Measurements from ENCODE around the gene FAM149A. TPM values are rescaled to one million over a fixed set of nuclear protein-coding genes. Genes with fewer than 3 reads are reported as not detected.

Gene FAM149A
- total and polyA plus RNA-seq, 5 donors from 2014 or later, result 0.52 to 1.1 TPM; not detected in 3

GRCh38 chr4:186108391-186108790, 3.9 kb downstream of the FAM149A start:
- no peak overlapping the region for H3K4me3 Mint-ChIP-seq
- H3K27me3 ChIP-seq (ENCODE audit: control insufficient read depth, insufficient read depth, low read length), result peaks cover 15% of the 10 kb centered on the region
- peaks cover 48% of the 10 kb centered on the region for H3K27me3 Mint-ChIP-seq

GRCh38 chr4:186109245-186109644, 4.7 kb downstream of the FAM149A start:
- no peak overlapping the region for H3K4me3 ChIP-seq (ENCODE audit: low read depth, low read length)
- DNase-seq (no peak), ATAC-seq (ENCODE audit: low read depth in 2 of 2) (no peak)
- H3K9me3 Mint-ChIP-seq, result no peaks in the 10 kb centered on the region
- peaks cover 0 to 8% (median 8%) of the 10 kb centered on the region in 4 donors for H3K4me1 Mint-ChIP-seq
- H3K4me1 ChIP-seq (ENCODE audit: control insufficient read depth, insufficient read depth, low read length, poor library complexity, severe bottlenecking), result peaks cover 11% of the 10 kb centered on the region
- H3K27me3 Mint-ChIP-seq, result peaks cover 40% of the 10 kb centered on the region
- H3K27ac Mint-ChIP-seq, result no peak overlapping the region
- H3K27ac ChIP-seq (ENCODE audit: insufficient read depth, low read length, poor library complexity, severe bottlenecking), result no peak overlapping the region
- no peak overlapping the region for H3K4me3 Mint-ChIP-seq
- no peaks in the 10 kb centered on the region for H3K9me3 ChIP-seq (ENCODE audit: control insufficient read depth in 2 of 2, low read length in 2 of 2)
- peaks cover 13% of the 10 kb centered on the region for H3K27me3 ChIP-seq (ENCODE audit: control insufficient read depth, insufficient read depth, low read length)
- no peaks in the 10 kb centered on the region for H3K36me3 ChIP-seq (ENCODE audit: control insufficient read depth, insufficient read depth, low read length)
- no peaks in the 10 kb centered on the region for H3K36me3 Mint-ChIP-seq

More at GRCh38 chr4:186108391-186108790, 3.9 kb downstream of the FAM149A start:
- Mint-ChIP-seq H3K4me1 (peaks cover 0 to 11% (median 8%) of the 10 kb centered on the region in 4 donors), H3K36me3 (no peaks in the 10 kb centered on the region), H3K9me3 (no peaks in the 10 kb centered on the region), H3K27ac (no peak overlapping the region)
- no peak overlapping the region for H3K4me3 ChIP-seq (ENCODE audit: low read depth, low read length)
- no peak for ATAC-seq (ENCODE audit: low read depth in 2 of 2)
- H3K27ac ChIP-seq (ENCODE audit: insufficient read depth, low read length, poor library complexity, severe bottlenecking), result no peak overlapping the region
- H3K4me1 ChIP-seq (ENCODE audit: control insufficient read depth, insufficient read depth, low read length, poor library complexity, severe bottlenecking), result peaks cover 11% of the 10 kb centered on the region
- H3K36me3 ChIP-seq (ENCODE audit: control insufficient read depth, insufficient read depth, low read length), result no peaks in the 10 kb centered on the region
- no peak for DNase-seq
- no peaks in the 10 kb centered on the region for H3K9me3 ChIP-seq (ENCODE audit: control insufficient read depth in 2 of 2, low read length in 2 of 2)

GRCh38 chr4:186116697-186117096, 12.2 kb downstream of the FAM149A start:
- no peak overlapping the region for H3K4me3 ChIP-seq (ENCODE audit: low read depth, low read length)
- H3K36me3 ChIP-seq (ENCODE audit: control insufficient read depth, insufficient read depth, low read length), result no peaks in the 10 kb centered on the region
- no peaks in the 10 kb centered on the region for H3K4me1 ChIP-seq (ENCODE audit: control insufficient read depth, insufficient read depth, low read length, poor library complexity, severe bottlenecking)
- DNase-seq, result no peak
- Mint-ChIP-seq H3K27ac (no peak overlapping the region), H3K4me3 (no peak overlapping the region), H3K9me3 (peaks cover 0 to 2% (median 0%) of the 10 kb centered on the region in 7 donors), H3K4me1 (no peaks in the 10 kb centered on the region), H3K27me3 (peaks cover 4% of the 10 kb centered on the region), H3K36me3 (no peaks in the 10 kb centered on the region)
- H3K9me3 ChIP-seq (ENCODE audit: control insufficient read depth in 2 of 2, low read length in 2 of 2), result no peaks in the 10 kb centered on the region
- no peak for ATAC-seq (ENCODE audit: low read depth in 2 of 2)
- peaks cover 6% of the 10 kb centered on the region for H3K27me3 ChIP-seq (ENCODE audit: control insufficient read depth, insufficient read depth, low read length)
- no peak overlapping the region for H3K27ac ChIP-seq (ENCODE audit: insufficient read depth, low read length, poor library complexity, severe bottlenecking)

- ATAC-seq (ENCODE audit: low read depth in 2 of 2) (no peak), DNase-seq (no peak)
- H3K9me3 ChIP-seq (ENCODE audit: control insufficient read depth in 2 of 2, low read length in 2 of 2), result no peaks in the 10 kb centered on the region
- no peak overlapping the region for H3K27ac ChIP-seq (ENCODE audit: insufficient read depth, low read length, poor library complexity, severe bottlenecking)
- Mint-ChIP-seq H3K36me3 (no peaks in the 10 kb centered on the region), H3K27ac (no peak overlapping the region), H3K4me3 (no peak overlapping the region), H3K27me3 (peaks cover 10% of the 10 kb centered on the region), H3K9me3 (peaks cover 0 to 2% (median 0%) of the 10 kb centered on the region in 7 donors), H3K4me1 (no peaks in the 10 kb centered on the region)
- H3K4me1 ChIP-seq (ENCODE audit: control insufficient read depth, insufficient read depth, low read length, poor library complexity, severe bottlenecking), result no peaks in the 10 kb centered on the region
- H3K36me3 ChIP-seq (ENCODE audit: control insufficient read depth, insufficient read depth, low read length), result no peaks in the 10 kb centered on the region
- peaks cover 6% of the 10 kb centered on the region for H3K27me3 ChIP-seq (ENCODE audit: control insufficient read depth, insufficient read depth, low read length)
- no peak overlapping the region for H3K4me3 ChIP-seq (ENCODE audit: low read depth, low read length)
Observed at GRCh38 chr4:186118582-186118981, 14.1 kb downstream of the FAM149A start.

GRCh38 chr4:186121057-186121456, 16.6 kb downstream of the FAM149A start:
- Mint-ChIP-seq H3K27ac (no peak overlapping the region), H3K4me3 (no peak overlapping the region), H3K4me1 (no peaks in the 10 kb centered on the region), H3K27me3 (peaks cover 10% of the 10 kb centered on the region), H3K9me3 (peaks cover 0 to 2% (median 0%) of the 10 kb centered on the region in 7 donors), H3K36me3 (no peaks in the 10 kb centered on the region)
- ATAC-seq (ENCODE audit: low read depth in 2 of 2), result no peak
- Histone ChIP-seq H3K27ac (ENCODE audit: insufficient read depth, low read length, poor library complexity, severe bottlenecking) (no peak overlapping the region), H3K36me3 (ENCODE audit: control insufficient read depth, insufficient read depth, low read length) (no peaks in the 10 kb centered on the region), H3K4me3 (ENCODE audit: low read depth, low read length) (no peak overlapping the region), H3K4me1 (ENCODE audit: control insufficient read depth, insufficient read depth, low read length, poor library complexity, severe bottlenecking) (no peaks in the 10 kb centered on the region), H3K9me3 (ENCODE audit: control insufficient read depth in 2 of 2, low read length in 2 of 2) (no peaks in the 10 kb centered on the region), H3K27me3 (ENCODE audit: control insufficient read depth, insufficient read depth, low read length) (peaks cover 6% of the 10 kb centered on the region)
- no peak for DNase-seq

GRCh38 chr4:186128842-186129241, 24.3 kb downstream of the FAM149A start:
- Histone ChIP-seq H3K36me3 (ENCODE audit: control insufficient read depth, insufficient read depth, low read length) (no peaks in the 10 kb centered on the region), H3K4me3 (ENCODE audit: low read depth, low read length) (no peak overlapping the region), H3K27me3 (ENCODE audit: control insufficient read depth, insufficient read depth, low read length) (no peaks in the 10 kb centered on the region), H3K9me3 (ENCODE audit: control insufficient read depth in 2 of 2, low read length in 2 of 2) (no peaks in the 10 kb centered on the region), H3K27ac (ENCODE audit: insufficient read depth, low read length, poor library complexity, severe bottlenecking) (no peak overlapping the region), H3K4me1 (ENCODE audit: control insufficient read depth, insufficient read depth, low read length, poor library complexity, severe bottlenecking) (no peaks in the 10 kb centered on the region)
- Mint-ChIP-seq H3K27me3 (peaks cover 22% of the 10 kb centered on the region), H3K4me1 (no peaks in the 10 kb centered on the region), H3K36me3 (no peaks in the 10 kb centered on the region), H3K9me3 (peaks cover 0 to 2% (median 0%) of the 10 kb centered on the region in 7 donors), H3K4me3 (no peak overlapping the region), H3K27ac (no peak overlapping the region)
- DNase-seq (no peak), ATAC-seq (ENCODE audit: low read depth in 2 of 2) (no peak)

GRCh38 chr4:186131935-186132334, 27.4 kb downstream of the FAM149A start:
- Mint-ChIP-seq H3K27me3 (peaks cover 22% of the 10 kb centered on the region), H3K4me1 (peaks cover 0 to 4% (median 0%) of the 10 kb centered on the region in 4 donors), H3K36me3 (no peaks in the 10 kb centered on the region), H3K27ac (no peak overlapping the region), H3K4me3 (no peak overlapping the region), H3K9me3 (no peaks in the 10 kb centered on the region)
- ATAC-seq (ENCODE audit: low read depth in 2 of 2) (no peak), DNase-seq (no peak)
- H3K27ac ChIP-seq (ENCODE audit: insufficient read depth, low read length, poor library complexity, severe bottlenecking), result no peak overlapping the region
- H3K9me3 ChIP-seq (ENCODE audit: control insufficient read depth in 2 of 2, low read length in 2 of 2), result no peaks in the 10 kb centered on the region
- H3K27me3 ChIP-seq (ENCODE audit: control insufficient read depth, insufficient read depth, low read length), result no peaks in the 10 kb centered on the region
- H3K36me3 ChIP-seq (ENCODE audit: control insufficient read depth, insufficient read depth, low read length), result no peaks in the 10 kb centered on the region
- H3K4me1 ChIP-seq (ENCODE audit: control insufficient read depth, insufficient read depth, low read length, poor library complexity, severe bottlenecking), result no peaks in the 10 kb centered on the region
- H3K4me3 ChIP-seq (ENCODE audit: low read depth, low read length), result no peak overlapping the region

GRCh38 chr4:186132577-186133242, 28.2 kb downstream of the FAM149A start:
- Mint-ChIP-seq H3K27me3 (peaks cover 22% of the 10 kb centered on the region), H3K9me3 (no peaks in the 10 kb centered on the region), H3K4me3 (no peak overlapping the region), H3K36me3 (no peaks in the 10 kb centered on the region), H3K4me1 (peaks cover 0 to 4% (median 0%) of the 10 kb centered on the region in 4 donors), H3K27ac (no peak overlapping the region)
- H3K36me3 ChIP-seq (ENCODE audit: control insufficient read depth, insufficient read depth, low read length), result no peaks in the 10 kb centered on the region
- ATAC-seq (ENCODE audit: low read depth in 2 of 2) (no peak), DNase-seq (no peak)
- H3K4me3 ChIP-seq (ENCODE audit: low read depth, low read length), result no peak overlapping the region
- no peaks in the 10 kb centered on the region for H3K4me1 ChIP-seq (ENCODE audit: control insufficient read depth, insufficient read depth, low read length, poor library complexity, severe bottlenecking)
- H3K9me3 ChIP-seq (ENCODE audit: control insufficient read depth in 2 of 2, low read length in 2 of 2), result no peaks in the 10 kb centered on the region
- H3K27ac ChIP-seq (ENCODE audit: insufficient read depth, low read length, poor library complexity, severe bottlenecking), result no peak overlapping the region
- peaks cover 2% of the 10 kb centered on the region for H3K27me3 ChIP-seq (ENCODE audit: control insufficient read depth, insufficient read depth, low read length)

Measured in CD4-positive, CD25-positive, alpha-beta regulatory T cell (primary cell).